SKM-1 treated with dmso at 0.1 percent for 144 hours (cell line): Measurements from ENCODE around the gene TVP23A.
"Not testable (repeated sequence)": the region's sequence is repeated elsewhere in the genome, so short reads cannot be mapped to it uniquely, and the experiment has no call there.

Experiments
- DNase-seq: peaks from one replicate; lab custom pipeline; 2025; ENCODE audit not compliant: unreplicated experiment; lab: John Stamatoyannopoulos, UW

TVP23A gene

GRCh38 chr16:10836174-10836853, 17.7 kb upstream of the TVP23A start:
- no peak for DNase-seq

- no peak for DNase-seq
Measured at GRCh38 chr16:10835281-10835931, 16.8 kb upstream of the TVP23A start.

- no peak for DNase-seq
Measured at GRCh38 chr16:10834766-10835165, 16.2 kb upstream of the TVP23A start.

GRCh38 chr16:10834130-10834529, 15.5 kb upstream of the TVP23A start:
- DNase-seq: no peak

- DNase-seq: no peak
Measured at GRCh38 chr16:10833271-10833670, 14.7 kb upstream of the TVP23A start.

GRCh38 chr16:10831894-10832886, 13.6 kb upstream of the TVP23A start:
- DNase-seq: no peak

- not testable (repeated sequence) for DNase-seq
Measured at GRCh38 chr16:10830240-10830639, 11.6 kb upstream of the TVP23A start.

- DNase-seq: not testable (repeated sequence)
Measured at GRCh38 chr16:10829390-10830098, 10.9 kb upstream of the TVP23A start.

GRCh38 chr16:10828851-10829366, 10.3 kb upstream of the TVP23A start:
- DNase-seq: no peak

- DNase-seq: no peak
Measured at GRCh38 chr16:10827691-10828341, 9.2 kb upstream of the TVP23A start.

- DNase-seq: no peak
Measured at GRCh38 chr16:10824111-10824893, 5.7 kb upstream of the TVP23A start.

GRCh38 chr16:10822702-10823101, 4.1 kb upstream of the TVP23A start:
- no peak for DNase-seq

GRCh38 chr16:10820546-10820945, 2.0 kb upstream of the TVP23A start:
- DNase-seq: no peak

- no peak for DNase-seq
Measured at GRCh38 chr16:10817514-10817913, 1.1 kb downstream of the TVP23A start.

- DNase-seq: no peak
Measured at GRCh38 chr16:10813099-10813455, 5.5 kb downstream of the TVP23A start.

GRCh38 chr16:10812312-10813098, 6.1 kb downstream of the TVP23A start:
- no peak for DNase-seq

GRCh38 chr16:10809706-10810105, 8.9 kb downstream of the TVP23A start:
- DNase-seq: no peak

- no peak for DNase-seq
Measured at GRCh38 chr16:10808850-10809249, 9.7 kb downstream of the TVP23A start.

GRCh38 chr16:10808218-10808617, 10.4 kb downstream of the TVP23A start:
- DNase-seq: no peak
